HG03439 (cell line): Measurements from ENCODE around the gene SCO2.

Source experiments
- ATAC-seq: cut with Tn5 transposase; IDR thresholded peaks from one replicate; pipeline ENCODE4 v1.9.1; 2021; ENCODE audit warnings: mild to moderate bottlenecking, moderate library complexity; ENCODE audit not compliant: unreplicated experiment

The SCO2 gene

GRCh38 chr22:50525104-50525857 is at the start of gene SCO2:
TSS of gene SCO2 (minus strand) at chr22:50525598. CDS start at chr22:50524411, 1,187 bp downstream.
- peak; percentile 39 for ATAC-seq

DNA sequence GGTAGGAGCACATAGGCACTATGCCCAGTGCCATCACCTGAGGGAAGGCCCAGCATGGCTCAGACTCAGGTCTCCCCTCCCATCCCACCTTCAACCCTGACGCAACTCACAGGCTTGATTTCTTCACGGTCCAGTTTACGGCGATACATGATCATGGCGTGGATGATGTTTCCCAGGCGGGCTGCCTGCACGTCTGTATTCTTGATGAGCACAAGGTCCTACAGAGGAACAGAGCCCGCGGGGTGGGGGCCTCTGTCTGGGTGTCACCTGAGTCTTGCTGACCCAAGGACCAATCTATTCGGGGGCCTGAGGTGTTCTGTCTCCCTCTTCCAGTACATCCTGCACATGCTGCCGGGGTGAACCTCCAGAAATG is 49.0 kb upstream of the SCO2 start:
- ATAC-seq: no peak

- ATAC-seq: no peak
These were observed 48.3 kb upstream of the SCO2 start for GRCh38 chr22:50573491-50574382.

GRCh38 chr22:50572965-50573364 is 47.6 kb upstream of the SCO2 start:
- no peak for ATAC-seq

DNA sequence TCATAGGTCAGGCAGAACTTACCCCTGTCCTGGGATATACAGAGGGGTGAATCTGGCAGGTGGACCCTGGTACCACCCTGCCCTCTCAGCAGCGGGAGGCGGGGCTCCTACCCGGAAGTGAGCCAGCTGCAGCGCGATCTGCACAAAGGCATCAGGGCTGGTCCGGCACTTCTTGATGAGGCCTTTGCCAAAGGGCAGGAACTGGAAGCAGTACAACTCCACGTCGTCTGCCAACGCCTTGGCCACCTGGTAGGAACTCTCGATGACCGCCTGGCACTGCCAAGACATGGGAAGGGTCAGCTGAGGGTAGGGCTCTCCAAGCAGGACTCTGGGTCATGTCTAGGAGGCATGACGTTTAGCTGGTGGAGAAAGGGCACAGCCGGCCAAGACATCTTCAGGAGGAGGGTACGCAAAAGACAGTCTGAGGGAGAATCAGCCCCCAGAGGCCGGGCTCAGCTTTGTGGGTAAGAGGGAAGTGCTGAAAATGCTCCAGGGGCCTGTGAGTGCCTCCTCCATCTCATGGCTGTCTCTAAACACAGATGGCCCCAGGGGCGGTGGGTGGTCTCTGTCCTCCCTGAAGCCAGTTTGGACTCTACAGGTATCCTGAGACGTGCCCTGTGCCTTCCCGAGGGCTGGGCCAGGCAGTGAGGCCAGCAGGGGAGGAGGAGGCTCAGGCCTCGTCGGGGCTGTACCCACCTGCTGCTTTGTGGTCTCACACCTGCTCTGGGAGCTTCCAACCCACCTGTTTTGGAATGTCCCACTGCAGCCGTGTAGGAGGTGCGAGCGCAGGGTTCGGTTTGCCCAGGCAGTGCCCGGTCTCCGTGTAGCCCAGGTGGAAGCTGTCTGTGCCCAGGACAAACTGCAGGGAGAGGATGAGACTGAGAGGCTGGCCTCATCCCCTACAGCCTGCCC is 46.1 kb upstream of the SCO2 start:
- no peak for ATAC-seq

DNA sequence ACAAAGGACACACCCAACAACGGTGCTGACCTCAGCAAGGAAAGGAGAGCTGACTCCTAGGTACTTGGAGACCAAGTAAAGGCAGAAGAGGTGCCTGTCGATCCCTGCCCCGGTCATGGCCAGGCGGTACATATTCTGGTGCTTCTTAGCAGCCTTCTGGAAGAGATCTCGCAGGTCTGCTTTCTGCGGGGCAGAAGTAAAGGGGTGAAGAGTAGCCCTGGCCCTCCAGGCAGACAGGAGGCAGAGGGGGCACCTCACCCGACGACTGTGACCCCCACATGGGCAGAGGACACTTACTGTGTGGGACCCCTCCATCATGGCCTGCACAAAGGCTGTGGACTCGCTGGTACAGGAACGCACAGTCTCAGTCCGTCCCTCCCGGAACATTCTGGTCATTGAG is 45.5 kb upstream of the SCO2 start:
- ATAC-seq: no peak

- no peak for ATAC-seq
These were observed 44.6 kb upstream of the SCO2 start for GRCh38 chr22:50569896-50570535.

DNA sequence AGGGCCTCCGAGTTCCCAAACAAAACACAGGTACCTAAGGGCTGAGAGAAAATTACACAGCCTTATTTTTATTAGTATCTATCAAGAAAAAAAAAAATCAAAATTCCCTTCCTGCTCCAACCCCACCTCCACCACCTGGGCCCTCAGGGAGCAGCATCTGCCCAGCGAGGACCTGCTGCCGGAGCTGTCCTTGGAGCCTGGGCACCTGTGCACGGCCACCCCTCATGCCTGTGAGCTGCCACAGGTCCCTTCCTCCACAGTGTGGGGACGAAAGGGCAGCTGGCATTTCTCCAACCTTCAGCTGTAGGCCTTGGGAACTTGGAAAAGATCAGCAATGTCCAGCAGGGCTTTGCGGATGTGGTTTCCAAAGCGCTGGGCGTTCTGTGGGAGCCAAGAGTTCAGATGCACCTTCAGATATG is 43.7 kb upstream of the SCO2 start:
- no peak for ATAC-seq

DNA sequence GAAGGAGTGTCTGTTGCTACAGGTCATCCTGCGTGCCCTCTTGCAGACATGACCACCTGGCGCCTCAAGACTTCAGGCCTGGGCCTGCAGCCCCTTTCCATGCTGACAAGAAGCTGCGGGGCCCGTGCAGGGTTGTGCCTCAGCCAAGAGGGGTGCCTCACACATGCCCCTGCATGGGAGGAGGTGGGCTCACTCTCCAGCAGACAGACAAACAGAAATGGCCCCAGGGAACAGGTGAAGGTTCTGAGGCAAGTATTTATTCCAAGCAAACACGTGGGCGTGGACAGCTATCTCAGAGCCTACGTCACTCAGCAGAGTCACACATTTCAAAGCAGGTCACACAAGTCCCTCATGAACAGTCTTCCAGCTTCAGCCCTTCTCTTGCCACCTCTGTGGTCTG is 43.2 kb upstream of the SCO2 start:
- ATAC-seq: no peak

DNA sequence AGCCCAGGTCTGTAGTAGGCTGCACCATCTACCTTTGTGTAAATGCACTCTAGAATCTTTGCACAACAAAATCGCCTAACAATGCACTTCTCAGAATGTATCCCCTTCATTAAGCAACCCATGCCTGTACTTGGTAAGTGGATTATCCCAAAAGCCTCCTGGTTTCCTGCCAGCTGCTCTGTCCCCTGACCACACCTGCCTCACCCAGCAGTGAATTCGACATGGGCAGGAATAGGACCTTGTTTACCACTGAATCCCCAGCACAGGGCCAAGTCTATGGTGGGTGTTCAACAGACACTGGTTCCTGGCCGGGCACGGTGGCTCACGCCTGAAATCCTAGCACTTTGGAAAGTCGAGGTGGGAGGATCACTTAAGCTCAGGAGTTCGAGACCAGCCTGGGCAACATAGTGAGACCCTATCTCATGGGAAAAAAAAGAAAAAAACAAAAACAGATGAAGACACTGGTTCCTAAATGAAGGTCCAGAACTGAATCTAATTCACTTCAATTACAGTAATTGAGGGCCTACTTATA is 42.4 kb upstream of the SCO2 start:
- ATAC-seq: no peak

DNA sequence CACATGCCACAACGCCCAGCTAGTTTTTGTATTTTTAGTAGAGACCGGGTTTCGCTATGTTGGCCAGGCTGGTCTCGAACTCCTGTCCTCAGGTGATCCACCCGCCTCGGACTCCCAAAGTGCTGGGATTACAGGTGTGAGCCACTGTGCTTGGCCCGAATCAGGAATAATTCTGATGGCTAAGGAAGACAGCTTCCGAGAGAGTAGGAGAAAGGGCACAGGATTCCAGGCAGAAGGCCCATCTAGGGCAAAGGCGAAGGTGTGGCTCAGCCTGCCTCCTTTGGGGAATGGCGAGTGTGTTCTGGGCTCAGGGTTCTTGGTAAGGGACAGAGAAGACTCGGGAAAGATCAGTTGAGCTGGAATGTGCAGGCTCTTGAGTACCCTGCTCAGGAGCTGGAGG is 38.9 kb upstream of the SCO2 start:
- no peak for ATAC-seq

DNA sequence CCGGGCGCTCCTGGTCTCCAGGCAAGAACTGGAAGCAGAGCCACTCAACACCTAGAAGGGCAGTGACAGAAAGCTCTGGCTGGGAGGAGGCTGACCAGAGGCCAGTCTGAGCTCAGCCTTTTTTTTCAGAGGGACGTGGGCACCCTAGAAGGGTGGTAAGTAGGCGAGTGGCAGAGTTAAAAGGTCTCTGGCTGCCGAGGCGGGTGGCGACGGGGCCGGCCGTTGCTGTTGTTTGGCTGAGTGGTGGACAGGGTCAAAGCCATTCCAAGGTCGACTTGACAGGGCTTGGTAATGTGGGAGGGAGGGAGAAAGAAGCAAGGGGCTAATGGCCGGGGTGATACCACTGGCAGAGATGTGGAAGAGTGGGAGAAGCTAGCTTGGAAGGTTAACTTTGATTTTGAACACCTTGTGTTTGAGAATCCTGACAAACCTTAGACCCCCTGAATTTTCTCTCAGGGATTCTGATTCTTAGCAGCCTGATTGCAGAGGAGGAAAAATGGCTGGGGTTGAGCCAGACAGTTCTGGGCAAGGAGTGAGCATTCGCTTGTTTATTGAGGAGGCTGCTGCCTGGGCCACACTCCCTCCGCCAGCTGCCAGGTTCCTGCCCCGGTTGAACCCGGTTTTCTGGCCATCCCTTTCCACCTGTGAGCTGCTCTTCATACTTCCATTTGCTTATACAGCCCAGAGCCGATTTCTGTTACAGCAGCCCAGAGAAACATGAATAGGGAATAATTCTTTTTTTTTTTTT is 38.2 kb upstream of the SCO2 start:
- ATAC-seq: no peak

DNA sequence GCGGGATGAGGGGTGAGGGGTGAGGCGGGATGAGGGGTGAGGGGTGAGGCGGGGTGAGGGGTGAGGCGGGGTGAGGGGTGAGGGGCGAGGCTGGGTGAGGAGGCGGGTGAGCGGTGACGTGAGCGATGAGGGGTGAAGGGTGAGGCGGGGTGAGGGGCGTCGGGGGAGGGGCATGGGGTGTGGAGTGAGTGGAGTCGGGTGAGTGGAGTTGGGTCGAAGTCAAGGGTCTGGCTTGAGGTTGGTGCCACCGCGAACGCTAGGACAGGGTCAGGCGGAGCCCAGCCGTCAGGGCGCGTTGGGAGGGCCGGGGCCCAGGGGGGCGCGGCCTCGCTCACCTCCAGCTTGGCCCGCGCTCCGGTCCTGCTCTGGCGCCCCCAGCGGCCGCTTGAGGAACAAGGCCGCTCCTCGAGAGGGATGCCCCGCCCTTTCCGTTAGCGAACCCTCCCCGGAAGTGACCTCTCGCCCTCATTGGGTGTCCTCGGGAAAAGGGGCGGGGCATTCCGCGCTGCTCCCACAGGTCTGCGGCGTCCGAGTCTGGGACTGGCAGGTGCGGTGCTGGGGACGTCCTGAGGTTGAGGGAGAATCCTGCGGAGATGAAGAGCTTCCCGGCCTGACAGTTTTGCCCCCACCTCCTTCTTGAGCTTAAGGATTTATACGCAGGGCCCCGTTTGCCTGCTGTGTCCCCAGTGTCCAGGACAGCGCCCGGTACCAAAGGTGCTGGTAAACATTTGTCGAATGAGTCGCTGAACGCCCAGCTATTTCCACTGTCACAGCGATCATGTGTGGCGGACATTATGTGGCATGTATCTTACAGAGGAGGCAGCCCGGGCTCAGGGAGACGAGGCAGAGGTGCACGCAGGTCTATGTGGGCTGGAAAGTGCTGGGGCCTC is 37.4 kb upstream of the SCO2 start, which contains the start of gene SYCE3:
TSS of gene SYCE3 (minus strand) at position 397 of the 890 bp plus-strand sequence. CDS start 6,514 bp downstream, outside the sequence.
- ATAC-seq: peak; percentile 95

GRCh38 chr22:50561401-50562358 is 36.3 kb upstream of the SCO2 start:
- ATAC-seq: no peak

GRCh38 chr22:50560034-50560433 is 34.6 kb upstream of the SCO2 start:
- ATAC-seq: no peak

DNA sequence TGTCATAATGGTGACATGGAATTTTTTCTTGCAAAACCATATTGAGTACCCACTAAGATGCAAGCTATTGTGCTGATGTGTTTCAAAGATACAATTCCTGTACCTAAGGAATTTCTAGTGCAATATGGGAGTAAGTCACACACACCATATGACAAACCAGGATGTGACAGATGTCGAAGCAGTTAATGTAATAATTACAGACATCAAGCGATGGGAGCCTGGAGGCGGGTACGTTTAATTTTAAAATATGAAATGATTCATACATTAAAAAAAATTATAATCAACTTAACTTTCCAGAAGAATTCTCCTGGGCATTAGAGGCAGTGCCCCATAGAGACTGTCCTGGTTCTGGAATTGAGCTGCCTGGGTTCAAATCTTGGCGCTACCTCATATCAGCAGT is 31.3 kb upstream of the SCO2 start:
- ATAC-seq: no peak

DNA sequence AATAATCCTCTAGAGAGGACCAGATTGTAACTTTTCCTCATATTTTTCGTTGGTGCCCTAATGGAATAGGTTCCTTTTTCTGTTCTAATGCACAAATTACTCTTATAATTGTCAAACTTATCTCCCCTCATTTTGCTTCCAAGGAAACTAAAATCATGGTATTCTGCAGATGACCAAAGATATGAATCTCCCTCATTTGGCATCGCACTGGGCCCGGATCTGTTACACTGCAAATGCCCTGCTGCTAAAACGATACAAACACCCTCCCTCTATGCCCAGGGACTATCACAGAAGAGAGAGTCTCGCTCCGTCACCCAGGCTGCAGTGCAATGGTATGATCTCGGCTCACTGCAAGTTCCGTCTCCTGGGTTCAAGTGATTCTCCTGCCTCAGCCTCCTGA is 27.9 kb upstream of the SCO2 start:
- ATAC-seq: no peak
